Endothelial cell (in vitro differentiated cells): ENCODE results near the gene AP3B1. TPM values are rescaled to one million over a fixed set of nuclear protein-coding genes. Genes with fewer than 3 reads are reported as not detected.

Experiments
- DNase-seq: peaks from one replicate; pipeline ENCODE4 v3.0.0; 2021; ENCODE audit warnings: low spot score
- H3K27ac Mint-ChIP-seq: one replicate; pipeline ENCODE4 v1.8.0; 2021; ENCODE audit warnings: mixed read lengths, inconsistent platforms; ENCODE audit not compliant: unreplicated experiment
- H3K27me3 Mint-ChIP-seq: one replicate; pipeline ENCODE4 v1.8.0; 2021; ENCODE audit warnings: mild to moderate bottlenecking, moderate library complexity, mixed read lengths, inconsistent platforms; ENCODE audit not compliant: unreplicated experiment
- H3K36me3 Mint-ChIP-seq: one replicate; pipeline ENCODE4 v1.8.0; 2021; ENCODE audit warnings: mild to moderate bottlenecking, low read depth, mixed read lengths, inconsistent platforms; ENCODE audit not compliant: unreplicated experiment
- H3K4me1 Mint-ChIP-seq: one replicate; pipeline ENCODE4 v1.8.0; 2021; ENCODE audit warnings: mild to moderate bottlenecking, mixed read lengths, inconsistent platforms; ENCODE audit not compliant: unreplicated experiment
- H3K4me3 Mint-ChIP-seq: one replicate; pipeline ENCODE4 v1.8.0; 2021; ENCODE audit warnings: mild to moderate bottlenecking, mixed read lengths, inconsistent platforms; ENCODE audit not compliant: unreplicated experiment
- H3K9me3 Mint-ChIP-seq: one replicate; pipeline ENCODE4 v1.8.0; 2021; ENCODE audit warnings: mixed read lengths, inconsistent platforms; ENCODE audit not compliant: unreplicated experiment
- CTCF ChIP-seq: fragments of 200-600 bp; sonication (generic); IDR thresholded peaks from one replicate; pipeline ENCODE4 v1.5.0; 2021; ENCODE audit warnings: antibody characterized with exemption; ENCODE audit not compliant: unreplicated experiment
- total RNA-seq: library from RNA; stranded (reverse); fragmentation: NEBNext Ultra II Directional; extraction: Animal tissue kit (Norgen Biotek cat#: 25700); gene quantifications from one replicate; pipeline ENCODE4 v1.2.1, GENCODE V29; 2021; ENCODE audit not compliant: unreplicated experiment

Gene AP3B1
- total RNA-seq, 1 donor from 2014 or later = 60.9 TPM

DNA sequence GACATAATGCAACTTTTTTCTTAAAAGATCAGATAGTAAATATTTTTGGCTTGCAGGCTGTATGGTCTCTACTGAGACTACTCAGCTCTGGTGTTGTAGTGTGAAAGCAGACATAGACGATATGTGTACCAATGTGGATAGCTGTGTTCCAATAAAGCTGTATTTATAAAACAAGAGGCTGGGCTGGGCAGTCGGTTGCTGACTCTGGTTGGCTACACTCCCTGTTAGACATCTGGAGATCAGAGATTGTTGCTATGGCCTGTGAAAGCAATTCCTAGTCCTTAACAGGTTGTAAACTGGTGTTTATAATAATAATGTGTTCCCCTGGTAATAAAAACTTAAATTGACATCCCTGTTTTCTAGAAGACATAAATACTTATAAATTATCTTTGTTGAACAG lies 41.5 kb upstream of the AP3B1 start:
- H3K27me3 Mint-ChIP-seq = no peaks in the 10 kb centered on the region

DNA sequence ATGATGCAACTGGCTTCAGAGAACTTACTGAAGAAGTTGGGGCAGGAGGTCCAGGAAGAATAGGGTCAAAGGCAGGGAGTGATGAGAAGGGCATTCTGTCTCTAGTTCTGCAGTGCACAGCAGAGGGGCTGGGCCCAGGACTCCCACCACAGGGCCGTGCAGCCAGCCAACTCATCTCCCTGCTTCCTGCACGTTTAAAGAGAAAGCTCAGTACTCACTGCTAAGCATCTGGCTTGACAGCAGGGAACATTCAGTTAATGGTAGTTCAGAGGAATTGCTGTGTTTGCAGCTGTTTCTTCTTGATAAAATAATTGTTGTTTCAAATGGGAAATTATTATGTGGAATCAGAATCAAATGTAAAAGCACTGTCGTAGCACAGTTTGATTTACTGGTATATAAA lies 40.3 kb upstream of the AP3B1 start:
- H3K4me3 Mint-ChIP-seq = no peak overlapping the region

More for the DNA sequence above, 41.5 kb upstream of the AP3B1 start:
- no peaks in the 10 kb centered on the region for H3K4me1 Mint-ChIP-seq
- H3K9me3 Mint-ChIP-seq = no peaks in the 10 kb centered on the region
- no peak for TF ChIP-seq CTCF
- no peak overlapping the region for H3K4me3 Mint-ChIP-seq
- no peak overlapping the region for H3K27ac Mint-ChIP-seq
- H3K36me3 Mint-ChIP-seq = no peaks in the 10 kb centered on the region
- DNase-seq = no peak

GRCh38 chr5:78331523-78332080 lies 37.1 kb upstream of the AP3B1 start:
- H3K27me3 Mint-ChIP-seq = no peaks in the 10 kb centered on the region
- no peak for DNase-seq
- TF ChIP-seq CTCF = no peak
- H3K27ac Mint-ChIP-seq = no peak overlapping the region
- H3K4me3 Mint-ChIP-seq = no peak overlapping the region
- no peaks in the 10 kb centered on the region for H3K9me3 Mint-ChIP-seq
- no peaks in the 10 kb centered on the region for H3K36me3 Mint-ChIP-seq
- no peaks in the 10 kb centered on the region for H3K4me1 Mint-ChIP-seq

More for the DNA sequence above, 40.3 kb upstream of the AP3B1 start:
- no peaks in the 10 kb centered on the region for H3K36me3 Mint-ChIP-seq
- no peaks in the 10 kb centered on the region for H3K9me3 Mint-ChIP-seq
- H3K4me1 Mint-ChIP-seq = no peaks in the 10 kb centered on the region
- no peak overlapping the region for H3K27ac Mint-ChIP-seq
- no peak for DNase-seq
- H3K27me3 Mint-ChIP-seq = no peaks in the 10 kb centered on the region
- no peak for TF ChIP-seq CTCF

DNA sequence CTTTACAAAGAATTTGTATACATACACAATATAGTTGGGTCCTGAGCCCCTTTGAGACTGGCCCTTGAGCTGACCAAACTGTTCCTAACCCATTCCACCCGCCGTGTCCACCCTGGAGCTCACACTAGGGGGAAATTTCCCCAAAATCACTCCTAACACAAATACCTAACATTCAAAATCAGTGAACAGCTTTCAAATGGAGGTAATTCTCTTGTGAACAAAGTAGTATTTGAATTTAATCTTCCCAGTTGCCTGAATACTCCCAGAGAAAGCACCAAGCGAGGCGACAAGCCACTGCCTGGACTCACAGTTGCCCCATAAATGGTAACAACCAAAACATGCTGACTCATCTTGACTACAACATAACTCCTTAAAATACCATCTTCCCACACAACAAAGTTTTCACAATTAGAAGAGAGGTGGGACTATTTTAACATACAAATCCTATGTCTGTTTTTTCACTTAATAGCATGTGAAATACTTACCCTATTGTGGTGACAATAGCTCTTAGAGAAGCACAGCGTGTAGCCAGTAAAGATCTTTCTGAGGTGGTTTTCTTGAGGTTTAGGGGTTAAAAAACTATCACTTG lies 34.2 kb upstream of the AP3B1 start:
- H3K27ac Mint-ChIP-seq = no peak overlapping the region
- H3K4me1 Mint-ChIP-seq = no peaks in the 10 kb centered on the region
- DNase-seq = no peak
- TF ChIP-seq CTCF = no peak
- no peaks in the 10 kb centered on the region for H3K9me3 Mint-ChIP-seq
- H3K36me3 Mint-ChIP-seq = no peaks in the 10 kb centered on the region
- H3K4me3 Mint-ChIP-seq = no peak overlapping the region
- peaks cover 2% of the 10 kb centered on the region for H3K27me3 Mint-ChIP-seq

DNA sequence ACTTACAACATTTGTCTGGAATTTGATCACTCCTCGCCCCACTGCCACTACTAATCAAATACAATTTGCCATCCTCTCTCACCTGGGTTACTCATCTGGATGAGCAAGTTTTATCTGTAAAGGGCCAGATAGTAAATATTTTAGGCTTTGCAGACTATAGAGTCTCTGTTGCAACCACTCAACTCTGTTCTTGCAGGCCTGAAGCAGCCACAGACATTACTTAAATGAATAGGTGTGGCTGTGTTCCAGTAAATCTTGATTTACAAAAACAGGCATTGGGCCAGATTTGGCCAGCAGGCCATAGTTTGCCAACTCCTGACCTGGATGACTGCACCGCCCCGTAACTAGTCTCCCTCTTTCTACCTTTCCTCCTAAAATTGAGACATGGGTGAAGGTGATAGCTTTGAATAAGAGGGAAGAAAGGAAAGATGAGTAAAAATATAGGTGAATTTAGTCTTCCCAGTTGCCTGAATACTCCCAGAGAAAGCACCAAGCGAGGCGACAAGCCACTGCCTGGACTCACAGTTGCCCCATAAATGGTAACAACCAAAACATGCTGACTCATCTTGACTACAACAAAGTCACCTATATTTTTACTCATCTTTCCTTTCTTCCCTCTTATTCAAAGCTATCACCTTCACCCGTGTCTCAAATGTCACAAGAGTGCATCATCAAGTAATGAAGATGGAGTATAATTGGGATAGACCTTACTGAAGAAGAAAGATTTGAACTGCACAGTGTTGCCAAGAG lies 33.4 kb upstream of the AP3B1 start:
- H3K4me3 Mint-ChIP-seq = no peak overlapping the region
- no peak for DNase-seq
- H3K27me3 Mint-ChIP-seq = peaks cover 2% of the 10 kb centered on the region
- H3K4me1 Mint-ChIP-seq = no peaks in the 10 kb centered on the region
- H3K9me3 Mint-ChIP-seq = no peaks in the 10 kb centered on the region
- no peak for TF ChIP-seq CTCF
- H3K36me3 Mint-ChIP-seq = no peaks in the 10 kb centered on the region
- no peak overlapping the region for H3K27ac Mint-ChIP-seq
